HG03066 (cell line): ENCODE measurements around the gene SPACA1.

Experiments
- ATAC-seq: cut with Tn5 transposase; IDR thresholded peaks from one replicate; pipeline ENCODE4 v1.9.1; 2021; ENCODE audit warnings: low read depth; ENCODE audit not compliant: unreplicated experiment

SPACA1 gene

GRCh38 chr6:88089708-88090107 lies 42.1 kb downstream of the SPACA1 start:
- ATAC-seq: no peak

GRCh38 chr6:88105741-88106340 lies 58.2 kb downstream of the SPACA1 start:
- ATAC-seq: no peak

GRCh38 chr6:88107241-88107640 lies 59.6 kb downstream of the SPACA1 start:
- ATAC-seq: no peak

GRCh38 chr6:88111991-88112390 lies 64.3 kb downstream of the SPACA1 start:
- ATAC-seq: no peak

GRCh38 chr6:88114838-88115237 lies 67.2 kb downstream of the SPACA1 start:
- no peak for ATAC-seq

- no peak for ATAC-seq
These were observed 67.7 kb downstream of the SPACA1 start for GRCh38 chr6:88115307-88115706.

GRCh38 chr6:88116276-88116675 lies 68.6 kb downstream of the SPACA1 start:
- no peak for ATAC-seq
